ENCODE results near the gene CDH11.

CDH11 gene

DNA sequence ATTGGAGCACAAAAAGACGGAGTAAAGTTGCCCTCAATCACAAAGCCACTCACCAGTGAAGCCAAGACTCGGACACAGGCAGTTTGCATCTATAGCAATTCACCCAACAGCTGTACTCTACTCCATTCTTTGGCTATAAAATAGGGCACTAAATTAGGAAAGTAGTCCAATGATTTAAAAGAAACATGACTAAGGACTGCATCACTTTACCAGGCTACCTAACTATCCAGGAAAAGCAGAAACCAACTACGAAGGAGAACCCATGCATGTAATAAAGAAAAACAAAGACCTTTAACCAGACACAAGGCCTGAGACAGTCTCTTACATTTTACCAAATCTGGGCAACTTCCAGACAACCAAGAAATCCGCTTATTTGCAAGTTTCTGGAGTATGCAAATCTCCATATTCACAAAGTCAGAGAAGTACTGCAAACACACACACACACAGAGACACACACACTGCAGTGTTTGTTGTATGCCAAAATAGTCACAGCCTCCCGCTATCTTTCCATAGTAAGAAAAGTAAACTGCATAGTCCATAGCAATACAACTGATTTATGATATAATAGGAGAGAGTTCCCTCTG lies 59.8 kb downstream of the CDH11 start:
- TF ChIP-seq POLR2AphosphoS5 (IDR thresholded peaks at IDR 0.05; ENCODE audit: low read depth, low read length) (no peak), SIN3A (IDR thresholded peaks at IDR 0.05; ENCODE audit: borderline replicate concordance, insufficient read depth, low read length) (no peak), FOXP2 (optimal IDR thresholded peaks at IDR 0.05; ENCODE audit: borderline replicate concordance, extremely low read depth, extremely low read length, insufficient read depth) (no peak), TAF1 (IDR thresholded peaks at IDR 0.05; ENCODE audit: borderline replicate concordance, insufficient read depth, low read length) (no peak)
- TF ChIP-seq, protein P1, sequence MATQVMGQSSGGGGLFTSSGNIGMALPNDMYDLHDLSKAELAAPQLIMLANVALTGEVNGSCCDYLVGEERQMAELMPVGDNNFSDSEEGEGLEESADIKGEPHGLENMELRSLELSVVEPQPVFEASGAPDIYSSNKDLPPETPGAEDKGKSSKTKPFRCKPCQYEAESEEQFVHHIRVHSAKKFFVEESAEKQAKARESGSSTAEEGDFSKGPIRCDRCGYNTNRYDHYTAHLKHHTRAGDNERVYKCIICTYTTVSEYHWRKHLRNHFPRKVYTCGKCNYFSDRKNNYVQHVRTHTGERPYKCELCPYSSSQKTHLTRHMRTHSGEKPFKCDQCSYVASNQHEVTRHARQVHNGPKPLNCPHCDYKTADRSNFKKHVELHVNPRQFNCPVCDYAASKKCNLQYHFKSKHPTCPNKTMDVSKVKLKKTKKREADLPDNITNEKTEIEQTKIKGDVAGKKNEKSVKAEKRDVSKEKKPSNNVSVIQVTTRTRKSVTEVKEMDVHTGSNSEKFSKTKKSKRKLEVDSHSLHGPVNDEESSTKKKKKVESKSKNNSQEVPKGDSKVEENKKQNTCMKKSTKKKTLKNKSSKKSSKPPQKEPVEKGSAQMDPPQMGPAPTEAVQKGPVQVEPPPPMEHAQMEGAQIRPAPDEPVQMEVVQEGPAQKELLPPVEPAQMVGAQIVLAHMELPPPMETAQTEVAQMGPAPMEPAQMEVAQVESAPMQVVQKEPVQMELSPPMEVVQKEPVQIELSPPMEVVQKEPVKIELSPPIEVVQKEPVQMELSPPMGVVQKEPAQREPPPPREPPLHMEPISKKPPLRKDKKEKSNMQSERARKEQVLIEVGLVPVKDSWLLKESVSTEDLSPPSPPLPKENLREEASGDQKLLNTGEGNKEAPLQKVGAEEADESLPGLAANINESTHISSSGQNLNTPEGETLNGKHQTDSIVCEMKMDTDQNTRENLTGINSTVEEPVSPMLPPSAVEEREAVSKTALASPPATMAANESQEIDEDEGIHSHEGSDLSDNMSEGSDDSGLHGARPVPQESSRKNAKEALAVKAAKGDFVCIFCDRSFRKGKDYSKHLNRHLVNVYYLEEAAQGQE (IDR thresholded peaks at IDR 0.05; ENCODE audit: insufficient read depth in 1 of 2, low read depth in 2 of 2, low read length in 2 of 2): no peak

DNA sequence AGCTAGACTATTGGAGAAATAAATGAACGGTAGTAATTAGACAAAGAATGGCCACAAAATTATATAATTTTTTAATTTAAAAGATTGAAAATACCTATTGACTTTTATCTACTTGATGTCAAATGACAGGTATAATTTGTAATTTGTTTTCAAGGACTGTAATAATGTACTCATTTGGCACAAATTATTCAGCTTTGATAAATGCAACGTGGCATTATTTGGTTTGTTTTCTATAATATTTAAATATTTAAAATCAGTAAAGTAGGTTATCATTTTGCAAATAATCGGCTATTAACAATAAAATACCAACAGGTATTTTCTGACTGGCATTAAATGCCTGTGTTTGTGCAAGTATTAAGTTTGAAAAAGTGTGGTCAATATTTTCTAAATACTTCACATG lies 60.6 kb downstream of the CDH11 start:
- TF ChIP-seq SIN3A (IDR thresholded peaks at IDR 0.05; ENCODE audit: borderline replicate concordance, insufficient read depth, low read length) (no peak), FOXP2 (optimal IDR thresholded peaks at IDR 0.05; ENCODE audit: borderline replicate concordance, extremely low read depth, extremely low read length, insufficient read depth) (no peak), POLR2AphosphoS5 (IDR thresholded peaks at IDR 0.05; ENCODE audit: low read depth, low read length) (no peak), TAF1 (IDR thresholded peaks at IDR 0.05; ENCODE audit: borderline replicate concordance, insufficient read depth, low read length) (no peak)
- TF ChIP-seq, protein P1 (IDR thresholded peaks at IDR 0.05; ENCODE audit: insufficient read depth in 1 of 2, low read depth in 2 of 2, low read length in 2 of 2): no peak

DNA sequence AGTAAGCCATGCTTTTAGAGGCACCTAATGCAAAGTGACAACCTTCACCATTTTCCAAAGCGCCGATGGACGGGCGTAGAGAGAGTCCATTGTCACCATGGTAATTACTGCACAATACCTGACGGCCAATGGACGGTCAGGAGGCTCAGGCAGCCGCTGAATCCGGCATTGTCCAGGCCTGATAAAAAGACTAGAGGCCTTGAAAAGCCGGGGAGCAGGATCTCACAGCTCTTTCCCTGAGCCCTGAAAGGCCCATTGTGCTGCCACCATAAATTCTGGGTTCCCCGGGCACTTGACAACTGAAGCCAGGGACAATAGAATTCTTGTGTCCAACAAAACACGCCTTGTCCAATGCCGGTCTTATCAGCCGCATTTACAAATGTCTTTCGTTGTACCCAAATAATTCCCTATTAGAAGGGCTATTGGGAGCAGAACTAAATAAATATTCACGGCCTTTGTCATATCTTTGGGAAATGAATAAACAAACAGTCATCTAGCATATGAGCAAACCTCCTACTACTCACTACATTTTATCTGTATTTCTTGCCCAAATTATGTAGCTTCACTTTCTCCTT lies 62.4 kb downstream of the CDH11 start:
- TF ChIP-seq FOXP2 (optimal IDR thresholded peaks at IDR 0.05; ENCODE audit: borderline replicate concordance, extremely low read depth, extremely low read length, insufficient read depth) (no peak), POLR2AphosphoS5 (IDR thresholded peaks at IDR 0.05; ENCODE audit: low read depth, low read length) (no peak), TAF1 (IDR thresholded peaks at IDR 0.05; ENCODE audit: borderline replicate concordance, insufficient read depth, low read length) (no peak), SIN3A (IDR thresholded peaks at IDR 0.05; ENCODE audit: borderline replicate concordance, insufficient read depth, low read length) (no peak)
- TF ChIP-seq, protein P1 (IDR thresholded peaks at IDR 0.05; ENCODE audit: insufficient read depth in 1 of 2, low read depth in 2 of 2, low read length in 2 of 2): no peak

DNA sequence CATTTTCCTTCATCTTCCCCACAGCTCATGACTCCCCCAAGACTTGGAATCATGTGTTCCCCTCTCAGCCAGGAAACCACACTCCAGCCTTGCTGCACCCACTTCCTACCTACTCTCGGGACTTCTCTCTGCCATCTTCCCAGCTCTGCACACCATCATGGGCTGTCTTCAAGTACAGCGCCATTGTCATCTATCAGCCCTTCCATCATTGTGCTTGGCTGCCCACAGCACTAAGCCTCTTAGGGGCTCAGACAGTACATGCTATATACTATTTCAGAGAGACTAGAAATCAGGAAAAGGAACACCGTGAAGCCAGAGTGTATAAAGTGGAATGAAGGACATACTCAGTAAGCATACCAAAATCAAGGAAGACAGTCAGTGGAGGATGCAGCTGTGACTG lies 64.7 kb downstream of the CDH11 start:
- TF ChIP-seq FOXP2 (optimal IDR thresholded peaks at IDR 0.05; ENCODE audit: borderline replicate concordance, extremely low read depth, extremely low read length, insufficient read depth) (no peak), POLR2AphosphoS5 (IDR thresholded peaks at IDR 0.05; ENCODE audit: low read depth, low read length) (no peak), SIN3A (IDR thresholded peaks at IDR 0.05; ENCODE audit: borderline replicate concordance, insufficient read depth, low read length) (no peak)

DNA sequence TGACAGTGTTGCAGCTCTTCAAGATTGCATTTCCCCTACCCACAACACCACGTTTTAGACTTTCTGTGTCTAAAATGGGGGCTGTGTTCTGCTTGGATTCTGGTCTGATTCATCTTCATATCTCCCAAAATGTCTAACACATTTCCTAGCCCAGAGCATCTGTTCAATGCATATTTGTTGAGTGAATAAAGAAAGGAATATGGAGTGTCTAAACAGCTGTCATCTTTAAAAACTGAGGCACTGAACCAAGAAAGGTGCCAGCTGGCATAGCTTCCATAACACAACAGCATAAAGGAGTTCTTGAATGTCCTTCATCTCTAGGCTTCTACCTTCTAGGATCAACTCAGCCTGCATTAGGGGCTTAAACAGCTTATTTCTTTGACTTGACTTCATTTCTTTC lies 67.4 kb downstream of the CDH11 start:
- no peak for TF ChIP-seq SIN3A (IDR thresholded peaks at IDR 0.05; ENCODE audit: borderline replicate concordance, insufficient read depth, low read length)
- no peak for TF ChIP-seq POLR2AphosphoS5 (IDR thresholded peaks at IDR 0.05; ENCODE audit: low read depth, low read length)
- TF ChIP-seq, protein P1 (IDR thresholded peaks at IDR 0.05; ENCODE audit: insufficient read depth in 1 of 2, low read depth in 2 of 2, low read length in 2 of 2): no peak
- no peak for TF ChIP-seq FOXP2 (optimal IDR thresholded peaks at IDR 0.05; ENCODE audit: borderline replicate concordance, extremely low read depth, extremely low read length, insufficient read depth)
- no peak for TF ChIP-seq TAF1 (IDR thresholded peaks at IDR 0.05; ENCODE audit: borderline replicate concordance, insufficient read depth, low read length)

Measured in PFSK-1 (cell line).